ENCODE data around the gene HECTD3.

Gene HECTD3

DNA sequence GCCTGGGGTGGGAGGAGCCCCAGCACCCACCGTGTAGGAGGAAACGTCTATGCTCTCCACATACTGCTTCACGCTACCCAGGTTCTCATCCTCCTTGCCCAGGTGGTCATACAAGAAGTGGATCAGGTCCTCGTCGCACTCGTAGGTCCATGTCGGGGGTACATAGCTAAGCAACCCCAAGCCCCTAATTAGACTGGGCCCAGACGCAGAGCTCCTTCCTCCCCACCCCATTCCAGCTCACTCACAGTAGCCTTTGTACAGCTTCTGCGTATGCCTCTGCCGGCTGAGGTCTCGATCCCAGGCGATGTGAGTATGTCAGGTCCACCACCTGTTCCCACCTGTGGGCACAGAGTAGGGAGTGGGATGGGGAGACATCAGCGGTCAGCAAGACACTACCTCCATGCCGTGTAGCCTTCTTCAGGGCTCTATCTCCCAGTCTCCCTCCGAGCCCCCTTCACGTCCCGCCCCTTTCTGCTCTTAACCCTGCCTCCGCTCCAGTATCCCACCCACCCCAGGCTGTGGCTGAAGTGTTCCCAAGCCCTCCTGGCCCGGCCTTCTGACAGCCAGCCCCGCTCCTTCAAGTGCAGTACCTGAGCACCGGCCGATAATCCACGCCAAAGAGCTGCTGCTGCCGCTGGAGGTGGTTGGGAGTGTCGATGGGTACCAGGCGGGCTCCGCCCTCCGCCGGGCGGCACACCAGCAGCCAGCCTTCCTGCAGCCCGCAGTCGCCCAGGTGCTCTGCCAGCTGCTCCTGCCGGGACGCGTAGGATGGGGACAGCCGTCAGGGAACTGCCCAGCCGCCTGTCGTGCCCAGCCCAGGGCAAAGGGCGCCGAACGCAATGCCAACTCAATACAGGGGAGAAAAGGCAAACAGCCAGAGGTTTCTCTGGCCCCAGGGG is 919 bp downstream of the HECTD3 start:
- Histone ChIP-seq H3K4me2 (peak overlapping the region; percentile 94), H4K20me1 (ENCODE audit: insufficient read depth) (no peaks in the 10 kb centered on the region), H3K4me1 (ENCODE audit: low read depth, poor library complexity, severe bottlenecking) (peaks cover 11% of the 10 kb centered on the region), H3K79me2 (ENCODE audit: insufficient read depth, low read depth) (no peaks in the 10 kb centered on the region), H3K4me3 (IDR thresholded peaks at IDR 0.05; ENCODE audit: insufficient read depth, low read depth, low read length) (peak overlapping the region; percentile 27), H3K36me3 (ENCODE audit: insufficient read depth) (no peaks in the 10 kb centered on the region), H3K27me3 (ENCODE audit: insufficient read depth, low read depth) (no peaks in the 10 kb centered on the region), H2AFZ (ENCODE audit: low read depth) (peak overlapping the region; percentile 99), H3K27ac (peak overlapping the region; percentile 79; the same call in 1 of the 2 replicates), H3K9ac (peak overlapping the region; percentile 72; the same call in 1 of the 2 replicates)
- TF ChIP-seq, protein P1, sequence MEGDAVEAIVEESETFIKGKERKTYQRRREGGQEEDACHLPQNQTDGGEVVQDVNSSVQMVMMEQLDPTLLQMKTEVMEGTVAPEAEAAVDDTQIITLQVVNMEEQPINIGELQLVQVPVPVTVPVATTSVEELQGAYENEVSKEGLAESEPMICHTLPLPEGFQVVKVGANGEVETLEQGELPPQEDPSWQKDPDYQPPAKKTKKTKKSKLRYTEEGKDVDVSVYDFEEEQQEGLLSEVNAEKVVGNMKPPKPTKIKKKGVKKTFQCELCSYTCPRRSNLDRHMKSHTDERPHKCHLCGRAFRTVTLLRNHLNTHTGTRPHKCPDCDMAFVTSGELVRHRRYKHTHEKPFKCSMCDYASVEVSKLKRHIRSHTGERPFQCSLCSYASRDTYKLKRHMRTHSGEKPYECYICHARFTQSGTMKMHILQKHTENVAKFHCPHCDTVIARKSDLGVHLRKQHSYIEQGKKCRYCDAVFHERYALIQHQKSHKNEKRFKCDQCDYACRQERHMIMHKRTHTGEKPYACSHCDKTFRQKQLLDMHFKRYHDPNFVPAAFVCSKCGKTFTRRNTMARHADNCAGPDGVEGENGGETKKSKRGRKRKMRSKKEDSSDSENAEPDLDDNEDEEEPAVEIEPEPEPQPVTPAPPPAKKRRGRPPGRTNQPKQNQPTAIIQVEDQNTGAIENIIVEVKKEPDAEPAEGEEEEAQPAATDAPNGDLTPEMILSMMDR (conservative IDR thresholded peaks at IDR 0.05; ENCODE audit: low read depth, low read length) = no peak

DNA sequence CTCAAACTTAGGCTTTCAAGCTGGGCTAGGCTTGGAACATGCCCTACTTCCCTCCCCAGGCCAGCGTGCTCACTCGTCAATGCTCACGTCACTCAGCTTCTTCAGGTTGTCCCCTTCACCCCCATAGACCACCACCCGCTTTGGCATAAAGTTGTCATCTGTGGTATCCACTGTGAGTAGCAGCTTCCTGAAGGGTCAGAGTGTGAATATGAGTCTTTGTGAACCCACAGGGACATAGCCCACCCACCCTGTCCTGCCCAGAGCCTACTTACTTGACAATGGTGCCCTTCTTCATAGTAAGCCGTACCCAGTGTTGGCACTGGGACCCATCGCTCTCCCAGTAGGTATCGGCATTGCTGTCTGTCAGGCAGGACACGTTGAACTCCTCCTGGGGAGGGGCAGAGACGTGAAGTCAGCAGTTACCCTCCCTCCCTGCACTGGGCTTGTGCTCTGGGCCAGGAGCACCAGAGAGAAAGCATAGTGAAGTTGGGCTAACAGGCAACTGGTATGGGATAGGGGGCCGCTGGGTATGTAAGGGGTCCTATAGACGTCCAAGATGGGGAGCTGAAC is 1.7 kb downstream of the HECTD3 start:
- Histone ChIP-seq H3K4me1 (ENCODE audit: low read depth, poor library complexity, severe bottlenecking) (peaks cover 11% of the 10 kb centered on the region), H3K4me2 (no peak overlapping the region; the same call in 1 of the 2 replicates), H3K27ac (no peak overlapping the region), H3K36me3 (ENCODE audit: insufficient read depth) (no peaks in the 10 kb centered on the region), H3K9ac (no peak overlapping the region), H4K20me1 (ENCODE audit: insufficient read depth) (no peaks in the 10 kb centered on the region), H2AFZ (ENCODE audit: low read depth) (no peak overlapping the region), H3K4me3 (IDR thresholded peaks at IDR 0.05; ENCODE audit: insufficient read depth, low read depth, low read length) (no peak overlapping the region), H3K27me3 (ENCODE audit: insufficient read depth, low read depth) (no peaks in the 10 kb centered on the region), H3K79me2 (ENCODE audit: insufficient read depth, low read depth) (no peaks in the 10 kb centered on the region)
- TF ChIP-seq, protein P1 (conservative IDR thresholded peaks at IDR 0.05; ENCODE audit: low read depth, low read length) = no peak

DNA sequence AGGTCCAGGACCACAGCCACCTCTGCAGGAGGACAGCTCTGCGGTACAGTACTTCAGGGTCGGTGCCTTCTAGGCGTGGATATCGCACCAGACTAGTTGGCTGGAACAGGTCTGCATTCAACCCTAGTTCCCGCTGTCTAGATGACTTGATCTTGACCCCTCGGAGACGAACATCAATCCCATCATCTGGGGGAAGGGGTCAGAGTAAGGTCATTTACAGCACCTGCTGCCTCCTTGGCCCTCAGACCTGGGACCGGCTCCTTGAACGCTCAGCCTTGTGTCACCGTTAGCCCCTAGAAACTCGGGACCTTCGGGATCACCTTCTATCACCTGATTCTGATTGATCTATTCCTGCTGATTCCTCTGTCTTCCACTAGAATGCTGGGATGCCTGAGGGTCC is 2.6 kb downstream of the HECTD3 start:
- Histone ChIP-seq H3K4me3 (IDR thresholded peaks at IDR 0.05; ENCODE audit: insufficient read depth, low read depth, low read length) (no peak overlapping the region), H3K27me3 (ENCODE audit: insufficient read depth, low read depth) (no peaks in the 10 kb centered on the region), H3K4me1 (ENCODE audit: low read depth, poor library complexity, severe bottlenecking) (peaks cover 11% of the 10 kb centered on the region), H2AFZ (ENCODE audit: low read depth) (no peak overlapping the region), H3K27ac (no peak overlapping the region), H3K79me2 (ENCODE audit: insufficient read depth, low read depth) (no peaks in the 10 kb centered on the region), H4K20me1 (ENCODE audit: insufficient read depth) (no peaks in the 10 kb centered on the region), H3K9ac (no peak overlapping the region), H3K4me2 (no peak overlapping the region), H3K36me3 (ENCODE audit: insufficient read depth) (no peaks in the 10 kb centered on the region)
- TF ChIP-seq, protein P1 (conservative IDR thresholded peaks at IDR 0.05; ENCODE audit: low read depth, low read length) = no peak

DNA sequence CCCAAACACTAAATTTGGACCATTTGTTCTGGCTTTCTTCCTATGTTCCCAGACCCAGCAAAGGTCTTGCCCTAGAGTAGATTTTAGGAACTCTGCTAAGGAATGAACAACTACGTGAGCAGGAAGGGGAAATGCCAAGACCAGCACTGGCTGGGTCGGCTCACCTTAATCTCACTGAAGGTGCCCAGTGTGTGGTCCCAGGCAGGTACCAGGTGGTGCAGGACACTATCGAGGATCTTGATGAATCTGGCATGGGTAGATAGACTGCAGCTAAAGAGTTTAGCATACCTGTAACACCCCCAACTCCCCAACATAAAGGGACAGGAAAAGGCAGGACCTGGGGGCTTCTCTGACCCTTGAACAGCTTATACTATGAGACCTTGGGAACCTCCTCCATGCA is 3.0 kb downstream of the HECTD3 start:
- Histone ChIP-seq H3K4me2 (no peak overlapping the region), H3K36me3 (ENCODE audit: insufficient read depth) (no peaks in the 10 kb centered on the region), H3K27ac (no peak overlapping the region), H2AFZ (ENCODE audit: low read depth) (no peak overlapping the region), H3K4me1 (ENCODE audit: low read depth, poor library complexity, severe bottlenecking) (peaks cover 11% of the 10 kb centered on the region), H4K20me1 (ENCODE audit: insufficient read depth) (no peaks in the 10 kb centered on the region), H3K9ac (no peak overlapping the region), H3K79me2 (ENCODE audit: insufficient read depth, low read depth) (no peaks in the 10 kb centered on the region), H3K27me3 (ENCODE audit: insufficient read depth, low read depth) (no peaks in the 10 kb centered on the region), H3K4me3 (IDR thresholded peaks at IDR 0.05; ENCODE audit: insufficient read depth, low read depth, low read length) (no peak overlapping the region)
- TF ChIP-seq, protein P1 (conservative IDR thresholded peaks at IDR 0.05; ENCODE audit: low read depth, low read length) = no peak

Measured in KMS-11 (cell line).